IPS-18c (cell line): ENCODE data around the gene VAT1.
"Not testable (repeated sequence)": the region's sequence is repeated elsewhere in the genome, so short reads cannot be mapped to it uniquely, and the experiment has no call there.

ENCODE experiments used
- H3K4me3 ChIP-seq: 2 replicates; pipeline ENCODE4 v1.7.0; 2013; ENCODE audit warnings: low read depth, mild to moderate bottlenecking, low read length, moderate library complexity; ENCODE audit not compliant: insufficient read depth
- H3K9me3 ChIP-seq: one replicate; pipeline ENCODE4 v1.6.1; 2013; ENCODE audit warnings: mild to moderate bottlenecking, low read length, moderate library complexity; ENCODE audit not compliant: control insufficient read depth, insufficient read depth

Gene VAT1

GRCh38 chr17:43015579-43015978, 6.6 kb downstream of the VAT1 start:
- H3K9me3 ChIP-seq: no peaks in the 10 kb centered on the region

GRCh38 chr17:43014649-43015542, 7.3 kb downstream of the VAT1 start:
- Histone ChIP-seq H3K4me3 (no peak overlapping the region), H3K9me3 (no peaks in the 10 kb centered on the region)

More at GRCh38 chr17:43015579-43015978, 6.6 kb downstream of the VAT1 start:
- H3K4me3 ChIP-seq: no peak overlapping the region

- Histone ChIP-seq H3K9me3 (no peaks in the 10 kb centered on the region), H3K4me3 (no peak overlapping the region)
Measured at GRCh38 chr17:43014020-43014648, 8.1 kb downstream of the VAT1 start.

GRCh38 chr17:43013296-43013695, 8.9 kb downstream of the VAT1 start:
- H3K4me3 ChIP-seq: no peak overlapping the region

GRCh38 chr17:43011728-43012472, 10.3 kb downstream of the VAT1 start:
- no peak overlapping the region for H3K4me3 ChIP-seq
- H3K9me3 ChIP-seq: no peaks in the 10 kb centered on the region

More at GRCh38 chr17:43013296-43013695, 8.9 kb downstream of the VAT1 start:
- H3K9me3 ChIP-seq: no peaks in the 10 kb centered on the region

GRCh38 chr17:43010667-43011308, 11.4 kb downstream of the VAT1 start:
- Histone ChIP-seq H3K9me3 (no peaks in the 10 kb centered on the region), H3K4me3 (no peak overlapping the region)

- peak within 1 kb of the TSS; percentile 42 for H3K4me3 ChIP-seq
- no peaks in the 10 kb centered on the region for H3K9me3 ChIP-seq
Measured at GRCh38 chr17:43006639-43007551, 15.3 kb downstream of the VAT1 start, which contains the start of gene IFI35. TSS of gene IFI35 (plus strand) at chr17:43006784. CDS start at chr17:43006948, 164 bp downstream.

- Histone ChIP-seq H3K4me3 (no peak overlapping the region), H3K9me3 (peaks cover 2% of the 10 kb centered on the region)
Measured at GRCh38 chr17:43003542-43004172, 18.5 kb downstream of the VAT1 start.

- not testable (repeated sequence) for H3K4me3 ChIP-seq, H3K9me3 ChIP-seq
Measured at GRCh38 chr17:43000894-43001293, 21.3 kb downstream of the VAT1 start.

GRCh38 chr17:42999003-42999525, 23.1 kb downstream of the VAT1 start:
- peaks cover 2% of the 10 kb centered on the region for H3K9me3 ChIP-seq
- H3K4me3 ChIP-seq: peak overlapping the region; percentile 99

- peak within 1 kb of the TSS; percentile 99 for H3K4me3 ChIP-seq
- H3K9me3 ChIP-seq: peaks cover 2% of the 10 kb centered on the region
Measured at GRCh38 chr17:42997984-42998938, 23.9 kb downstream of the VAT1 start, which contains the start of gene RPL27. TSS of gene RPL27 (plus strand) at chr17:42998419. CDS start at chr17:42998751, 332 bp downstream.

- Histone ChIP-seq H3K4me3 (peak overlapping the region; percentile 43), H3K9me3 (peaks cover 2% of the 10 kb centered on the region)
Measured at GRCh38 chr17:42997390-42997983, 24.7 kb downstream of the VAT1 start.

GRCh38 chr17:42993913-42994312, 28.3 kb downstream of the VAT1 start:
- not testable (repeated sequence) for H3K9me3 ChIP-seq, H3K4me3 ChIP-seq

GRCh38 chr17:42992872-42993271, 29.3 kb downstream of the VAT1 start:
- no peaks in the 10 kb centered on the region for H3K9me3 ChIP-seq

More at GRCh38 chr17:42992872-42993271, 29.3 kb downstream of the VAT1 start:
- H3K4me3 ChIP-seq: no peak overlapping the region
